ENCODE results near the gene DOK7.

The DOK7 gene

GRCh38 chr4:3436048-3436797, 26.9 kb upstream of the DOK7 start:
- no peaks in the 10 kb centered on the region for H3K9me3 ChIP-seq (ENCODE audit: insufficient read depth, low read depth, low read length)
- no peak overlapping the region for H3K4me2 ChIP-seq (ENCODE audit: low read length)
- no peak overlapping the region for H2BK12ac ChIP-seq (ENCODE audit: low read length)
- no peak overlapping the region for H3K14ac ChIP-seq (ENCODE audit: low read length)
- H3K27ac ChIP-seq (ENCODE audit: low read depth, low read length) = no peak overlapping the region
- H3K36me3 ChIP-seq (ENCODE audit: control insufficient read depth in 1 of 2, insufficient read depth in 2 of 2, low read length in 2 of 2) = peaks cover 5 to 7% of the 10 kb centered on the region in 2 experiments
- no peak overlapping the region for H4K12ac ChIP-seq (ENCODE audit: low read depth, low read length)
- H3K23ac ChIP-seq (ENCODE audit: low read length) = no peak overlapping the region
- peak overlapping the region; percentile 1 for H2BK120ac ChIP-seq (ENCODE audit: insufficient read depth, low read length, poor library complexity)
- H3K27me3 ChIP-seq (ENCODE audit: insufficient read depth, low read length) = no peaks in the 10 kb centered on the region
- no peaks in the 10 kb centered on the region for H3K4me1 ChIP-seq (ENCODE audit: control insufficient read depth in 1 of 2, insufficient read depth in 2 of 2, low read length in 2 of 2)
- no peak overlapping the region for H2BK5ac ChIP-seq (ENCODE audit: low read depth, low read length, poor library complexity)
- no peak overlapping the region for H4K8ac ChIP-seq (ENCODE audit: low read depth, low read length)
- H2AK5ac ChIP-seq (ENCODE audit: low read length) = no peak overlapping the region
- H4K91ac ChIP-seq (ENCODE audit: low read depth, low read length) = peak overlapping the region; percentile 45
- WGBS (ENCODE audit: extremely low coverage, insufficient coverage, insufficient read length) = no CpG with 5 or more reads among the region's 22 CpGs
- no peak overlapping the region for H3K4me3 ChIP-seq (ENCODE audit: low read depth, low read length)
- no peaks in the 10 kb centered on the region for H3K79me1 ChIP-seq (ENCODE audit: low read length)
- H3K4ac ChIP-seq (ENCODE audit: low read depth, low read length) = no peak overlapping the region
- DNase-seq = no peak
- H3K9ac ChIP-seq (ENCODE audit: low read length) = no peak overlapping the region
- no peaks in the 10 kb centered on the region for H3K79me2 ChIP-seq (ENCODE audit: control insufficient read depth, insufficient read depth, low read length, poor library complexity)
- H3K18ac ChIP-seq (ENCODE audit: low read length) = no peak overlapping the region
- no peak overlapping the region for H2AFZ ChIP-seq (ENCODE audit: insufficient read depth, low read length, poor library complexity)

GRCh38 chr4:3436798-3437581, 26.1 kb upstream of the DOK7 start:
- Histone ChIP-seq H3K27me3 (ENCODE audit: insufficient read depth, low read length) (no peaks in the 10 kb centered on the region), H3K9me3 (ENCODE audit: insufficient read depth, low read depth, low read length) (no peaks in the 10 kb centered on the region), H3K14ac (ENCODE audit: low read length) (no peak overlapping the region), H4K91ac (ENCODE audit: low read depth, low read length) (peak overlapping the region; percentile 45), H3K36me3 (ENCODE audit: control insufficient read depth in 1 of 2, insufficient read depth in 2 of 2, low read length in 2 of 2) (no peaks in the 10 kb centered on the region), H2BK12ac (ENCODE audit: low read length) (no peak overlapping the region), H3K18ac (ENCODE audit: low read length) (no peak overlapping the region), H2BK5ac (ENCODE audit: low read depth, low read length, poor library complexity) (no peak overlapping the region), H3K4me2 (ENCODE audit: low read length) (no peak overlapping the region), H2AFZ (ENCODE audit: insufficient read depth, low read length, poor library complexity) (no peak overlapping the region), H3K23ac (ENCODE audit: low read length) (no peak overlapping the region), H3K27ac (ENCODE audit: low read depth, low read length) (no peak overlapping the region), H3K9ac (ENCODE audit: low read length) (no peak overlapping the region), H3K79me2 (ENCODE audit: control insufficient read depth, insufficient read depth, low read length, poor library complexity) (no peaks in the 10 kb centered on the region), H3K79me1 (ENCODE audit: low read length) (no peaks in the 10 kb centered on the region), H4K8ac (ENCODE audit: low read depth, low read length) (peak overlapping the region; percentile 39), H3K4me1 (ENCODE audit: control insufficient read depth in 1 of 2, insufficient read depth in 2 of 2, low read length in 2 of 2) (no peaks in the 10 kb centered on the region), H3K4me3 (ENCODE audit: low read depth, low read length) (no peak overlapping the region), H3K4ac (ENCODE audit: low read depth, low read length) (no peak overlapping the region), H2BK120ac (ENCODE audit: insufficient read depth, low read length, poor library complexity) (peak overlapping the region; percentile 1), H2AK5ac (ENCODE audit: low read length) (no peak overlapping the region), H4K12ac (ENCODE audit: low read depth, low read length) (no peak overlapping the region)
- WGBS (ENCODE audit: extremely low coverage, insufficient coverage, insufficient read length) = no CpG with 5 or more reads among the region's 19 CpGs
- DNase-seq = peak in 1 of 2 donors; percentile 20

GRCh38 chr4:3437582-3437936, 25.5 kb upstream of the DOK7 start:
- Histone ChIP-seq H4K12ac (ENCODE audit: low read depth, low read length) (no peak overlapping the region), H3K27me3 (ENCODE audit: insufficient read depth, low read length) (no peaks in the 10 kb centered on the region), H3K23ac (ENCODE audit: low read length) (no peak overlapping the region), H2BK5ac (ENCODE audit: low read depth, low read length, poor library complexity) (no peak overlapping the region), H3K9ac (ENCODE audit: low read length) (no peak overlapping the region), H4K91ac (ENCODE audit: low read depth, low read length) (no peak overlapping the region), H3K27ac (ENCODE audit: low read depth, low read length) (no peak overlapping the region), H3K79me2 (ENCODE audit: control insufficient read depth, insufficient read depth, low read length, poor library complexity) (no peaks in the 10 kb centered on the region), H3K4me2 (ENCODE audit: low read length) (no peak overlapping the region), H3K79me1 (ENCODE audit: low read length) (no peaks in the 10 kb centered on the region), H2BK120ac (ENCODE audit: insufficient read depth, low read length, poor library complexity) (no peak overlapping the region), H3K9me3 (ENCODE audit: insufficient read depth, low read depth, low read length) (no peaks in the 10 kb centered on the region), H2BK12ac (ENCODE audit: low read length) (no peak overlapping the region), H3K4me3 (ENCODE audit: low read depth, low read length) (no peak overlapping the region), H4K8ac (ENCODE audit: low read depth, low read length) (no peak overlapping the region), H3K18ac (ENCODE audit: low read length) (no peak overlapping the region), H3K36me3 (ENCODE audit: control insufficient read depth in 1 of 2, insufficient read depth in 2 of 2, low read length in 2 of 2) (no peaks in the 10 kb centered on the region), H3K14ac (ENCODE audit: low read length) (no peak overlapping the region), H2AFZ (ENCODE audit: insufficient read depth, low read length, poor library complexity) (no peak overlapping the region), H3K4ac (ENCODE audit: low read depth, low read length) (no peak overlapping the region), H2AK5ac (ENCODE audit: low read length) (no peak overlapping the region), H3K4me1 (ENCODE audit: control insufficient read depth in 1 of 2, insufficient read depth in 2 of 2, low read length in 2 of 2) (no peaks in the 10 kb centered on the region)
- WGBS (ENCODE audit: extremely low coverage, insufficient coverage, insufficient read length) = no CpG with 5 or more reads among the region's 9 CpGs
- DNase-seq = peak in 1 of 2 donors; percentile 15

GRCh38 chr4:3437998-3438846, 24.9 kb upstream of the DOK7 start:
- no CpG with 5 or more reads among the region's 28 CpGs for WGBS (ENCODE audit: extremely low coverage, insufficient coverage, insufficient read length)
- H3K4me2 ChIP-seq (ENCODE audit: low read length) = no peak overlapping the region
- H2BK5ac ChIP-seq (ENCODE audit: low read depth, low read length, poor library complexity) = no peak overlapping the region
- H3K14ac ChIP-seq (ENCODE audit: low read length) = no peak overlapping the region
- H3K79me2 ChIP-seq (ENCODE audit: control insufficient read depth, insufficient read depth, low read length, poor library complexity) = no peaks in the 10 kb centered on the region
- H2AK5ac ChIP-seq (ENCODE audit: low read length) = no peak overlapping the region
- no peak overlapping the region for H4K12ac ChIP-seq (ENCODE audit: low read depth, low read length)
- H3K27me3 ChIP-seq (ENCODE audit: insufficient read depth, low read length) = no peaks in the 10 kb centered on the region
- no peaks in the 10 kb centered on the region for H3K9me3 ChIP-seq (ENCODE audit: insufficient read depth, low read depth, low read length)
- DNase-seq = no peak
- H3K27ac ChIP-seq (ENCODE audit: low read depth, low read length) = no peak overlapping the region
- H2BK12ac ChIP-seq (ENCODE audit: low read length) = no peak overlapping the region
- H3K23ac ChIP-seq (ENCODE audit: low read length) = no peak overlapping the region
- H2BK120ac ChIP-seq (ENCODE audit: insufficient read depth, low read length, poor library complexity) = no peak overlapping the region
- no peaks in the 10 kb centered on the region for H3K79me1 ChIP-seq (ENCODE audit: low read length)
- no peak overlapping the region for H3K9ac ChIP-seq (ENCODE audit: low read length)
- H3K4me3 ChIP-seq (ENCODE audit: low read depth, low read length) = no peak overlapping the region
- H3K4ac ChIP-seq (ENCODE audit: low read depth, low read length) = no peak overlapping the region
- no peaks in the 10 kb centered on the region for H3K36me3 ChIP-seq (ENCODE audit: control insufficient read depth in 1 of 2, insufficient read depth in 2 of 2, low read length in 2 of 2)
- H4K91ac ChIP-seq (ENCODE audit: low read depth, low read length) = no peak overlapping the region
- no peak overlapping the region for H3K18ac ChIP-seq (ENCODE audit: low read length)
- H3K4me1 ChIP-seq (ENCODE audit: control insufficient read depth in 1 of 2, insufficient read depth in 2 of 2, low read length in 2 of 2) = no peaks in the 10 kb centered on the region
- no peak overlapping the region for H4K8ac ChIP-seq (ENCODE audit: low read depth, low read length)
- H2AFZ ChIP-seq (ENCODE audit: insufficient read depth, low read length, poor library complexity) = no peak overlapping the region
